Amniotic stem cell (primary cell): Measurements from ENCODE around the gene ZNF883.

ENCODE experiments used
- DNase-seq: peaks from one replicate; lab custom pipeline; 2025; lab: John Stamatoyannopoulos, UW

Gene ZNF883

DNA sequence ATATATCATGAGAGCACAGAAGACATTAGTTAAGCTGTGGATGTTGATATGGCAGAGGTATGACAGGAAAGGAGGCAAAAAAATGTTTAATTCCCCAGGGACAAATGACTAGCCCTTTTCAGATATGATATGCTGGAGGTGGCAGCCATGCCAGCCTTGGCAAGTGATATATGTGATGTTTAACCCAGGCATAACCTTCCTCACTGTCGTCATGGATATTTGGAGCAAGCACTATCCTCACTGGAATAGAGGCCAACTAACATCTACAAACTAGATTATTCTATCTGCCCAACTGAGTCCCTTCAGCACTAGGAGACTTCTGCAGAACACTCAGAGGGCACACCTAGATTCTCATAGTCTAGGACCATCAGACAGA is 94.0 kb downstream of the ZNF883 start:
- no peak for DNase-seq

DNA sequence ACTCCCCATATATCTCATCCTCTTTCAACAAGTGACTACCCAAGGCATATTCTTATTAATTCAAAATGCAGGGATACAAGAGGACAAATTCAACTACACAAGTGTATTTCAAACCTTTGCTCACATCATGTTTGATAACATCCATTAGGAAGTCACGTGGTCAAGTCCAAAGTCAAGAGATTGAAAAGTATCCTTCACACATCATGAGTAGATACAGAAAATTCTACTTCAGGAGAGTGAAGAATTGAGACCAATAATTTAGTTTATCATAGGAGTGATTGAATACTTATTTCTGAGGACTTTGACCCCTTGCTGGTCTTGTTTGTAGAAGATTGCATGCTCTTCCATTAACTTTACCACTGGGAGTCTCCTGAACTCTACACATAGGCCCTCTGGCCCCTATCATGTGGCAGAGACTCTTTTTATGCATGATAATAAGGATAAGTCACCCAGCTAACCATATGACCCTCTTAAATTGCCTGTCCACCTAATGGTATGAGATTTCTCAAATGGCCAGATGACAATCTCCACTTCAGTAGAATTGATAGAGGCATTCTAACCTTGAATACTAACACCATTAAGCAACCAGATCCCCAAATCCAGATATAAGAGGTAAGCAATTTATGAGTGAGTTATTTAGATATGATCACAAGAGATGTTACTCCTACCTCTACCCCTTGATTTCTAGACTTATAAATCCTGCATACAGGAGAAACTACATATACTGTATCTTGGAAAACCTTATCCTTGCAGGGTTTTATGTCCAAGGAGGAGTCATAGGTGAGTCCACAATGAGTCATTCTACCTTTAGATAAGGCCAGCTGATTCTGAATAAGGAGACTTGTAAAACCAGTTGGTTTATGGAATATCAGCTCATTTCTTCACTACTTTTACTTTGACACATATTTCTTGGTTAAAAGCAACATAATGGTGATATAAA is 94.7 kb downstream of the ZNF883 start:
- no peak for DNase-seq

DNA sequence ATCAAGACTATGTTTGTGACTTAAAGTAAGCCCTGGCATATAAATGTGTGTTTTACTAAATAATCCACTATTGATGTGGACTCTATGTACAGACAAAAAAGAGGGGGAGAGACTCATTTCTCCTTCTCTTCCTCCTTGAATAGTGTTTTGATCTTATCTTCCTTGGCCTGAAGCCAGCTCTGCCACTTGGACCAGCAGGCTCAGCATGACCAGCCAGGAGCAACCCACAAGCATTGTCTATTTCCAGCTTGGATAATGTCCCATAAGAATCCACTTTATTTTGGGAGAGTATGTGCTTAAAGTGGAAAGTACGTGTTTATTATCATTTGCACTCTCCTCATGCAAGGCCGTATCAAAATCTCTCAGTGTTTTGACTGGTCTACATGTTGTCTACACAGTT is 97.5 kb downstream of the ZNF883 start:
- DNase-seq = no peak

DNA sequence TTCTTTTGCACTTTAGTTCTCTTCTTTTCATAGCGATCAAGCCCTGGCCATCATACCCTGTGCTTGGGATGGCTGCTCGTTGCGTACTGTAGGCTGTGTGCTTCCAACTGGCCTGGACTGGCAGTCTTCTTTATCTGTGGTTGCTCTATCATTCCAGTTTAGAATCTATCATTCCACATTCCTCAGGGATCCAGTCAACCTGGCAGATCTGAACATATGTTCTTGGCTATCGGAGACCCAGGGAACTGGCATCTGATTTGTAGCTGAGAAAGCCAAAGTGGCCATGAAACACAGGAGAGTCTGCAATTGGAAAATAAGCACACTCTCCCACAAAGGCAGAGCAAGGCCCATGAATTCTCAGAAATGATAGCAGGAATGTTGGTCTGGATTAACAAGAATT is 98.7 kb downstream of the ZNF883 start:
- DNase-seq = no peak

DNA sequence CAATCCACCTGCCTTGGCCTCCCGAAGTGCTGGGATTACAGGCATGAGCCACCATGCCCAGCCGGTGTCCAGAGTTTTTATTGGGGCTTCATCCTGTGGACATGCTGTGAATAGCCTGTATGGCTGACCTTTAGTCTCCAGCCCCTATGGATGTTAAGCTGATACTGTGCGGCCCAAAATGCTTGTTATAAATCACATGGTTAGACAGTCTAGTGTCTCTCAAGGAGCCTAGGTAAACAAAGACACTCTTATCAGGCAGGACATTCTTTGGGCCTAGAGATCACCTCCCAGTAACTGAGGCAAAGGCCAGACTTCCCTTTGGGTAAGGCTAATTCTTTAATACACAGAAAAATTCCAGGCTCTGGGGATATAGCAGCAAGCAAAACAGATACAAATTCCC is 99.4 kb downstream of the ZNF883 start:
- no peak for DNase-seq

DNA sequence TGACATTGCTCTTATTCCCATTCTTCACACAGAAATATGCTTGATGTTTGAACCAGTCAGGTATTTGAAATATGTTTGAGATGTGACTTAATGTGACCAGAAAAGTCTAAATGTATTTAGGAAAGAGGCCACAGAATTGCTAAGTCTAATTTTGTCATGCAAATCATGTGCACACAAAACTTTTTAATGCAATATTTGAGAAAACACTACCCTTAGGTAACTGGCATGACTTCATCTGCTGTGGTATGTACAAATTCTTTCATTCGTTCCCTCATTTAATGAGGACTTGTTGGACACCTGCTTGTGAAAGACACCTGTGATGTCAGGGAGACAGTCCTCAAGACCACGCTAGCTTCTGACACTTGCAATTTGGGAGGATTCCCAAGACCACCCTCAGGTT is 100.3 kb downstream of the ZNF883 start:
- no peak for DNase-seq
